Measurements from ENCODE around the gene PCDHB6.

DNA sequence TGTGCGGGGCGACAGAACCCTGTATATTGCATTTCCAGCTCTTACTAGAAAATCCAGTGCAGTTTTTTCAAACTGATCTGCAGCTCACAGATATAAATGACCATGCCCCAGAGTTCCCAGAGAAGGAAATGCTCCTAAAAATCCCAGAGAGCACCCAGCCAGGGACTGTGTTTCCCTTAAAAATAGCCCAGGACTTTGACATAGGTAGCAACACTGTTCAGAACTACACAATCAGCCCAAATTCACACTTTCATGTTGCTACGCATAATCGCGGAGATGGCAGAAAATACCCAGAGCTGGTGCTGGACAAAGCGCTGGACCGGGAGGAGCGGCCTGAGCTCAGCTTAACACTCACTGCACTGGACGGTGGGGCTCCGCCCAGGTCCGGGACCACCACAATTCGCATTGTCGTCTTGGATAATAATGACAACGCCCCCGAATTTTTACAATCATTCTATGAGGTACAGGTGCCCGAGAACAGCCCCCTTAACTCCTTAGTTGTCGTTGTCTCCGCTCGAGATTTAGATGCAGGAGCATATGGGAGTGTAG lies 14.1 kb upstream of the PCDHB6 start:
- TF ChIP-seq, protein P1, sequence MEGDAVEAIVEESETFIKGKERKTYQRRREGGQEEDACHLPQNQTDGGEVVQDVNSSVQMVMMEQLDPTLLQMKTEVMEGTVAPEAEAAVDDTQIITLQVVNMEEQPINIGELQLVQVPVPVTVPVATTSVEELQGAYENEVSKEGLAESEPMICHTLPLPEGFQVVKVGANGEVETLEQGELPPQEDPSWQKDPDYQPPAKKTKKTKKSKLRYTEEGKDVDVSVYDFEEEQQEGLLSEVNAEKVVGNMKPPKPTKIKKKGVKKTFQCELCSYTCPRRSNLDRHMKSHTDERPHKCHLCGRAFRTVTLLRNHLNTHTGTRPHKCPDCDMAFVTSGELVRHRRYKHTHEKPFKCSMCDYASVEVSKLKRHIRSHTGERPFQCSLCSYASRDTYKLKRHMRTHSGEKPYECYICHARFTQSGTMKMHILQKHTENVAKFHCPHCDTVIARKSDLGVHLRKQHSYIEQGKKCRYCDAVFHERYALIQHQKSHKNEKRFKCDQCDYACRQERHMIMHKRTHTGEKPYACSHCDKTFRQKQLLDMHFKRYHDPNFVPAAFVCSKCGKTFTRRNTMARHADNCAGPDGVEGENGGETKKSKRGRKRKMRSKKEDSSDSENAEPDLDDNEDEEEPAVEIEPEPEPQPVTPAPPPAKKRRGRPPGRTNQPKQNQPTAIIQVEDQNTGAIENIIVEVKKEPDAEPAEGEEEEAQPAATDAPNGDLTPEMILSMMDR (IDR thresholded peaks at IDR 0.05; ENCODE audit: insufficient read depth, low read length): no peak
- TF ChIP-seq POLR2AphosphoS5 (IDR thresholded peaks at IDR 0.05; ENCODE audit: low read depth) (no peak), GABPA (IDR thresholded peaks at IDR 0.05; ENCODE audit: low read depth) (no peak)
